Activated T-cell treated with anti-CD3 and anti-CD28 coated beads, Interleukin-2, amount 50 U/mL, for 48 hours (primary cell): ENCODE measurements around the gene UPK1B.
"Not testable (repeated sequence)": the region's sequence is repeated elsewhere in the genome, so short reads cannot be mapped to it uniquely, and the experiment has no call there.

Experiments
- DNase-seq, 2 experiments: peaks; one replicate each; pipeline ENCODE4 v3.0.0-alpha.2; 2020

UPK1B gene

DNA sequence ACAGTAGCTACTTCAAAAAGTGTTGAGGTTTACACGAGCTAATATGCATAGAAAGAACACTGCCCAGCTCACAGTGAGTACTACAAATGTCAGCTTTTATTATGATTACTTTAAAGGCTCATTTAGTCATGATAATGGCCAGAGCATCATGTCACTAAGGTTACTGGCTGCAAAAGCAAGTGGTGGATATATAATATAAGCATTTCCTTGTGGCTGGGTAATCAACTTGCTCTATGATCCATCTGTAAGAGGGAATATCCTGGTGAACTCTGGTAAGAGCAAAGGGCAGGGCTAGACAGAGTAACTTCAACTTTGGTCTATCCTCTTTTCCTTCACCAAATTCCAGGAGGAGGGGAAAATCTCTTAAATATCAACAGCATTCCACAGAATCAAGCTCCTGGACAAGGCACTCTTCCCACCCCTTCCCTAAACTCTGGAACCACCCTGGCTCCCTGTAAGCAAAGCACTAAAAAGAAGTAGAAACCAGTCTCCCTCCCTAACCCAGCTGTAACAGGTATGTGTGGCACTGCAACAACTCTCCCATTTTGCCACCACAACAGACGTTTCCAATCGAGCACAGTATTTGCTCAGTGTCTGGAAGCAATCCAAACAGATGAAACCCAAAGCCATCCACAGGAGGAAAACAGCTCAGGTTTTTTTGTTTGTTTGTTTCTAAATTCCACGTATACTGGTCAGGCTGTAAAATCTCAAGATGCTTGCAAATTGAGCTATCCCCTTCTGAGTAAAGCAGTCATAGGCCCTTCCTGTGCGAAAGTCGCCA is 53.9 kb downstream of the UPK1B start:
- DNase-seq, result no peak

DNA sequence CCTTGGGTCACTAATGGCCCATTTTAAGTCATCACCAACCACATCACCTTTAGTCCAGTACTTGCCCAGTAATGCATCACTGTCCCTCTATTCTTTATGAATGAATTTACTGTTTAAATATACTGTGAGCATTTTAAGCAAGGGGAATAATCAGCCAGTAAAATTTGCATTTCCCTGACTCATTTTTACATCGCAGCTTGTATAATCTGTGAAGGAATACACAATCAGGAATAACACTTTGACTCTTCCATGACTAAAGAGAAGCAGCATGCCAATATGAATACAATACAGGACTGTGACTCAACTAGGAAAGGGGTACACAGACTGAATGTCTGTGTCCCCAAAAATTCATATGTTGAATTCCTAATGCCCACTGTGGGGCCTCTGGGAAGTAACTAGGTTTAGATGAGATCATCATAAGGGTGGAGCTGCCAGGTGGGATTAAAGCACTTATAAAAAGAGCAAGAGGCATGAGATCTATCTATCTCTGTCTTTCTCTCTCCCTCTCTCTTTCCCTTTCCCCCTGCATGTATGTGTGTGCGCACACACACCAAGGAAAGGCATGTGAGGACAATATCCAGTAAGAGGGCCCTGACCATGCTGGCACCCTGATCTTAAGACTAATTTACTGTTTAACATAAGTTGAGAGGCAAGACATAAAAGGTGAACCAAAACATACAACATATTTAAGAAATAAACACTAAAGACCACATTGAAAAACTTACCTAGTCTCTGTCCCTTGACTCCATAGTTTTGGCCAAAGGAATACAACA is 55.2 kb downstream of the UPK1B start:
- no peak for DNase-seq

DNA sequence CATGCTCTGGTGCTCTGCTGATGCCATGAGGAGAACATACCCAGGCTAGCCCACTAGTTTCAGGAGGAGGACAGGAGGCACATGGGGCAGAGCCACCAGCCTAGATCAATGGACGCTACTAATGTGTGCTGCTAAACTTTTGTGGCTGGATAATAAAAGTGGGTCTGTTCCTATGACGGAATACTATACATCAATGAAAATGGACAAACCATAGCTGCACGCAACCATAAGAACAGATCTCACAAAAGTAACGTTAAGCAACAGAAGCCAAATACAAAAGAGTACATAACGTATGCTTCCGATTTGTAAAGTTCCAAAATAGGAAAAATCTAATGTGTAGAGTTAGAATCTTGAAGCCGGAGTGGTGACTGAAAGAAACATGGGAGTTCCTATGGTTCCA is 55.8 kb downstream of the UPK1B start:
- DNase-seq, result no peak

DNA sequence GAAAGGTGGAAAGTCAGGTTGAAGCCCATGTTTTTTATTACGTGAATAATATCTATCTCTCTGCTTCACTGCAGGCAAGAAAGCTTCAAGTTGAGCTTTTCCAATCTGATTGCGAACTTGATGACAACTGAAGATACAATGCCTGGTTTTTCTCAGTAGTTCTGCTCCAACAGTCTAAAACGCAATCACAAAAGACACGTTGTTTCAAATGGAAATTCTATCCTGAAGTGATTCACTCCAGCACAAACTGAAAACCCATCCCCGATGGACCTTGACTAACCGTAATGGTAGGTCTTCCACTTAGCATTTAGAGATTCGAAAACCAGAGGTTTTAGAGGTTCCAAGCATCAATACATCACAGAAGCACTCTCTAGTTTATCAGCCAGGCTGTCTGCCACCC is 56.7 kb downstream of the UPK1B start:
- no peak for DNase-seq

GRCh38 chr3:119230745-119231144 is 57.3 kb downstream of the UPK1B start:
- no peak for DNase-seq

DNA sequence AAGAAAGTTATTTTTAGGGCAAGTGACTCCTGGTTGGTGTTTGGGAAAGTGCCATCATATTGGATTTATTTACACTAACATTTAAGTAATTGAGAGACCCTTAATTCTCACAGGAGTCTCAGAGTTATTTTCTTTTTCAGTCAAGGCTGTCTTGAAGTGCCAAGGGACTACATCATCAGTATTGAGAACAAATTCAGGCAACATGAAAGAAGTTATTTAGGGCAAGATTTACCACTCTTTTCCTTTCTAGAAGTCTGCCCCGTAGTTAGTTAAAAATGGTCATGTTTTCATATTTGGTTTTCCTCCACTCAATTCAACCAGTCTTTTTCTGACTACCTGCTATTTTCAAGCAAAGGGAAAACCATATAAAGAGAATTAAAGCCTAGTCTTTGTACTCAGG is 61.2 kb downstream of the UPK1B start:
- DNase-seq, result no peak

DNA sequence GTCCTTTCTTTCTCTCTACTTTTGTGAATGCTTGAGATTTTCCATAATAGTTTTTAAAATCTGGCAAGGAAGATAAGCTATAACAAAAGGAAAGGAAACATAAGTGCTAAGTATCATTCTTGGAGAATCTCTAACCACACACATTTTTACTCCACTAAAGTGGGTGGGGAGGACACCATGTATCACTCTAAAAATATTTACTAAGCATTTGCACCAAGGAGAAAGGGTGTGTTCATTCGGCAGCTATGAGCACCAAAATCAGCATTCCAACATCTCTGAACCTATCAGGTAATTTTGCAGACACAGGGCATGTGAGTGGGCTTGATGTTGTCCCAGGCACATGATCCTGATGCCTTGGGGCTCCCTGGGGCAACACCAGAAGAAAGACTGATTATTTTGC is 61.8 kb downstream of the UPK1B start:
- DNase-seq, result no peak

- peak in 1 of 2 experiments; percentile 42 for DNase-seq
These were observed 63.4 kb downstream of the UPK1B start for GRCh38 chr3:119236756-119237155.

DNA sequence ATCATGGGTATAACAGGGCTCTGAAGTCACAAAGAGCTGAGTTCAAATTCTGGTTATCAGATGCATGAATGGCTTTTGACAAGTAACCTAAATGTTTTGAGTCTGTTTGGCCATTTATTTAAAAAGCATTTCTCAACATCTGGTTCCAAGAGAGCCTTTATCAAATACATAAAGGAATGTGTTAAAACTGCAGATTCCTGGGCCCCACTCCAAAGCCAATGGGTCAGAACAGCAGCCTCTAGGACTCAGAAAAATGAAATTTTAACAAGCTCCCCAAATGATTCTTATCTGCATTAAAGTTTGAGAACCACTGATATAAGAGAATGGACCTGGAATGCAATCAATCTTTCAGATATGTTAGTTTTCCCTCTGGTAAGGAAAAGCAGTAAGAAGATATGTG is 63.9 kb downstream of the UPK1B start:
- no peak for DNase-seq

GRCh38 chr3:119238363-119238762 is 65.0 kb downstream of the UPK1B start:
- DNase-seq, result no peak

DNA sequence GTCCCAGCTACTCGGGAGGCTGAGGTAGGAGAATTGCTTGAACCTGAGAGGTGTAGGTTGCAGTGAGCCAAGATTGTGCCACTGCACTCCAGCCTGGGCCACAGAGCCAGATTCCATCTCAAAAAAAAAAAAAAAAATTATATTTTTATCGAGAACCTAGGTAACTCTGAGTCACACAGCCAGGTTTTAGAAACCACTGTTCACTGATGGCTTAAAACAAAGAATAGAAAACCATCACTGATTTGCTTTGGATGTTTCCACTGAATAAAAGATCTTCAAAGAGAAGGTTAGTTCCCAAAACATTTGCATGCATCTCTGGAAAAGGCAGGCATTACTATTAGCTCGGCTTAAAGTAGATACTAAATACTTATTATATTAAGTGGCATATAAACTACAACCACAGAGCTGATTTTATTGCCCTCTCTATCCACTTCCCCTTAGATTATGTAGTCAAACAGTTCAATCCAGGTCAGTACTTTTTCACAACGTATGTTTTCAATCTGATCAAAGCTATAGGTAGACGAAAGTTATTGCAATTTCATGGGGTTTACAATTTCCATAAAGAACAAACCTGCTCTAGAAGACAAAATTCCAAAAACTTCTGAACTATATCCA is 65.9 kb downstream of the UPK1B start:
- no peak for DNase-seq

- DNase-seq, result peak; percentile 36 to 46
These were observed 66.7 kb downstream of the UPK1B start for GRCh38 chr3:119240101-119240590.

- DNase-seq, result peak; percentile 78 to 86
These were observed 67.4 kb downstream of the UPK1B start, which contains the start of gene B4GALT4 for GRCh38 chr3:119240591-119241434. Gene B4GALT4, minus strand, starts transcription at chr3:119240878. Its CDS starts 10,779 bp downstream, at chr3:119230099.

DNA sequence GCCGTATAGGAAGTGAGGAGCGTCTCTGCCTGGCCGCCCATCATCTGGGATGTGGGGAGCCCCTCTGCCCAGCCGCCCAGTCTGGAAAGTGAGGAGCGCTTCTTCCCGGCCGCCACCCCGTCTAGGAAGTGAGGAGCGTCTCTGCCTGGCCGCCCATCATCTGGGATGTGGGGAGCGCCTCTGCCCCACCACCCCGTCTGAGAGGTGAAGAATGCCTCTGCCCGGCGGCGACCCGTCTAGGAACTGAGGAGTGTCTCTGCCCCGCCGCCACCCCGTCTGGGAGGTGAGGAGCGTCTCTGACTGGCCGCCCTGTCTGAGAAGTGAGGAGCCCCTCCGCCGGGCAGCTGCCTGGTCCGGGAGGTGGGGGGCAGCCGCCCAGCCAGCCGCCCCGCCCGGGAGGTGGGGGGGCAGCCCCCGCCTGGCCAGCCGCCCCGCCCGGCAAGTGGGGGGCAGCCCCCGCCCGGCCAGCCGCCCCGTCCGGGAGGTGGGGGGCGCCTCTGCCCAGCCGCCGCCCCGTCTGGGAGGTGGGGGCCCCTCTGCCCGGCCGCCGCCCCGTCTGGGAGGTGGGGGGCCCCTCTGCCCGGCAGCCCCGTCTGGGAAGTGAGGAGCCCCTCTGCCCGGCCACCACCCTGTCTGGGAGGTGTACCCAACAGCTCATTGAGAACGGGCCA is 69.1 kb downstream of the UPK1B start:
- DNase-seq, result not testable (repeated sequence)

DNA sequence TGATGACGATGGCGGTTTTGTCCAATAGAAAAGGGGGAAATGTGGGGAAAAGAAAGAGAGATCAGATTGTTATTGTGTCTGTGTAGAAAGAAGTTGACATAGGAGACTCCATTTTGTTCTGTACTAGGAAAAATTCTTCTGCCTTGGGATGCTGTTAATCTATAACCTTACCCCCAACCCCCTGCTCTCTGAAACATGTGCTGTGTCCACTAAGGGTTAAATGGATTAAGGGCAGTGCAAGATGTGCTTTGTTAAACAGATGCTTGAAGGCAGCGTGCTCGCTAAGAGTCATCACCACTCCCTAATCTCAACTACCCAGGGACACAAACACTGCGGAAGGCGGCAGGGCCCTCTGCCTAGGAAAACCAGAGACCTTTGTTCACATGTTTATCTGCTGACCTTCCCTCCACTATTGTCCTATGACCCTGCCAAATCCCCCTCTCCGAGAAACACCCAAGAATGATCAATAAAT is 69.7 kb downstream of the UPK1B start:
- DNase-seq, result not testable (repeated sequence)

DNA sequence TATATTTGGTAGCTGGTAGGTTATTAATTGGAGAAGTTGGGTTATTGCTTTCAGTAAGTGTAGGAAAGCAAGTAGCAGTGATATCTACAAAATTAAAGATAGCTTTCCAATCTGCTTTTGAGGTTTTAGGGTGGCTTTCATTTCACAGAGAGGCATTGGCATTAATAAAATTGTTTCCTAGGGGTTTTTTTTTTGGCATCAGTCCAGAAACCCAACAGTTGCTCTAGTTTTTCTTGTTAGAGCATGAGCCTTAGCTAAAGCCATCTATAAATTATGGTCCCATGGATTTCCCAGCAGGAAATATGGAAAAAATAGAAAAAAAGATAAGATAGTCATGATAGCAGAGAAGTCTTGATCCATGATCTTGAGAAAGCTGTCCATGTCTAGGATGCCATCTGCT is 70.3 kb downstream of the UPK1B start:
- DNase-seq, result no peak

- no peak for DNase-seq
These were observed 72.4 kb downstream of the UPK1B start for GRCh38 chr3:119245778-119246177.
